Stimulated activated CD8-positive, alpha-beta memory T cell treated with anti-CD3 and anti-CD28 coated beads, Interleukin-12 subunit alpha, Interleukin-12 subunit beta, amount 100 ng/mL, for 1 hour (primary cell): ENCODE measurements around the gene PCP4.
"Not testable (repeated sequence)": the region's sequence is repeated elsewhere in the genome, so short reads cannot be mapped to it uniquely, and the experiment has no call there.

Experiments used
- DNase-seq: peaks from one replicate; pipeline ENCODE4 v3.0.0-alpha.2; 2020; ENCODE audit warnings: low read depth

The PCP4 gene

DNA sequence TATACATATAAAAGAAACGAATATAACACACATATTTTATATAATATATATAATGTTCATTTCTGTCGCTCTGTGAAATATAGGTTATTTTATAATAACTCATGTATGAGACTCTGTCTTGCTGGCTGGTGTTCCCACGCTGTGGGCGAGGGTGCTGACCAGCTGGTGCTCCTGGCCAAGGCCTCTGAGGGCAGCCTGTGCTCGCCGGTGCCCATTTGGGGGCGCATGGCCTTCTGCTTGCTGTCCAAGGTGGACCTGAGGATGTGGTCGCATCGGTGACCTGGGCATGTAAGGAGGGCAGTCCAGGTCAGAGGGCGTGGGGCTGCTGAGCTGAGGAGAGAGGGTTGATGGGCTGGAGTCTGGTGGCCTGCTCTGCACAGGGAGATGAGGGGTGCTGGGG lies 1.1 kb upstream of the PCP4 start:
- DNase-seq, result no peak

DNA sequence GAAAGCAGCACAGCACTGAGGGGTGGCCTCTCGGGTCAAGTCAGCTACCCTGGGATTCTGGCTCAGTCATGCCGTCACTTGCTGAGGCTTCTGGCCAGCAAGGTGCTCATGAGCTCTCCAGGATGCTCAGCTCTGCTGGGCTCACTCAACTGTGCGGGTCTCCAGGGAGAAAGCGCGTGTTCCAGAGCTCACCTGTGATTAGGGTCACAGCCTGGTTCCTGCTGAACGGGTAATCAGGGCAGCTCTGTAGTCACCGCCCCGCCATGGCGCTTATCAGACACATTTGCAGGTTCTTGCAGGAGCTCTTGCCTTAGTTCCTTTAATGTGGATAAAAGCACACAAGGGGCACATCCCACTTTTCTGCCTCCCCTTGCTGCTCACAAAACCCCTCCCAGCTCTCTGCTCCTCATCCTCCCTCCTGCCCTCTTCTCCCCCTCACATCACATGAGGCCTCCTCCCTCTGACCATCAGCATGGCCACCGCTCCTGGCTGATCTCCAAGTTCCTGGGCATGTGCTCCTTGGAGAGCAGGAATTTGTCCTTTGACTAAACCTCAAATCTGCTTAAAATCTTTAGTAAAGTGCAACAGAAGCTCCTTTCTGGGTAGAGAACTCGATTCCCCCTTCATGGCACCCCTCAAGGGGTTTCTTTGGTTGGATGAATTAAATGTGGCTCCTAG lies 2.0 kb downstream of the PCP4 start:
- DNase-seq, result no peak

DNA sequence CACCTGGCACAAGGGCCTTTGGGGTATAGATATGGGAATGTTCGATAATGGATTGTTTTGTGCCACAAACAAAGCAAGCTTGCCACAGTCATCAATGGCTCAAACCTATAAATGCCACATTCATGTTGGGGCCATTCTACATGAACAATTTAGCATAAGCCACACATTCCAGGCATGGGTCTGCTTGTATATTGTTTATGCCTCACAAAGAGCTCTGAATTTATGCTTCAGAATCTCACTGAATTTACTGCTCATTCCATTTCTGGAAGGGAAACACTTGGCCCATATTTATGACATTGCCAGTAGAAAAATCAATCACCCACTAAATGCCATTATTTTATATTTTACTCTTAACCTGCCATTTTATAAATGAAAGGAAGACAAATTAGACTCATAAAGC lies 6.4 kb downstream of the PCP4 start:
- no peak for DNase-seq

DNA sequence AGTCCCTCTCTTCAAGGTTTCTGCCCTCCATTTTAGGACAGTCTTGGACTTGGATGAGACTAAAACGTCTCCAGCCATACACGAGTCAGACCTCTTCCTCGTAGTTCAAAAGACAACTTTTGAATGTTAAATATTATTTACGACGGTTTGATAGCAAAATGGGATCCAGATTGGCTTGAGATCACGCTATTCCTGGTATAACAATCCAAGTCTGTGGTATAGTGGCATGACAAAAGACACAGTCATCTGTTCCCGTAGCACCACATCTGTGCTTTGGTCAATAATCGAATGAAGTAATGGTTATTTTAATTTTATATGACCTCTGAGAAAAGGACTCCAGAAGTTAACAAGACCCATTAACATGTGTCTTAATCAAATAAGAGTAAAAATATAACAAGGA lies 7.0 kb downstream of the PCP4 start:
- DNase-seq, result no peak

DNA sequence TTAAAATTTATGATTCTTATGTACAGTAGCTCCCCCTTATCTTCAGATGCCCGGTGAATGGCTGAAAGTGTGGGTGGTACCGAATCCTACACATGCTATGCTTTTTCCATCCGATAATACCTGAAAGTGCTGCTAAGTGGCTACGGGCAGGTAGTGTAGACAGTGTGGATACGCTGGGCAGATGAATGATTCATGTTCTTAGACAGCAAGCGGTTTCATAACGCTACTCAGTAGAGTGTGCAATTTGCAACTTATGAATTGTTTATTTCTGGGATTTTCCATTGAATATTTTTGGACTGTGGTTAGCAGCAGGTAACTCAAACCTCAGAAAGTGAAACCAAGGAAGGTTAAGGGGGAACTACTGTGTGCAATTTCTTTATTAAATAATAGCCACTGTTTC lies 7.5 kb downstream of the PCP4 start:
- DNase-seq, result no peak

DNA sequence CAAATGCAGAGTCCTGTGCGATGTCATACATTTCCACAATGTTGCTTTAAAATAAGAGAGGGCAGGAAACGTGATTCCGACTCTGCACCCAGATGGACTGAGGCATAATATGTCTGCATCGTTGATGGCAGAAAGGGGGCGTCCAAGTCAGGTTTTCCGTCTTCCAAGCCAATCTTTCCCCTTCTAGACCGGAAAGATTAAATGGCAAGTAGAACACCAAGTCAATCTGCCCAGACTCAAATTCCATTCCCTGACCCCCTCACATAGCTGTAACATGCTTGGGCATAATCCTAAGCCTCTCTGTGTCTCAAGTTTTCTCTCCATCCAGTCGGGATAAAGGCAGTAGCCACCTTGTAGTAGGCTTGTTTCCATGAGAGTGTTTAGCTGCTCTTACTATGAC lies 14.4 kb downstream of the PCP4 start:
- DNase-seq, result no peak

DNA sequence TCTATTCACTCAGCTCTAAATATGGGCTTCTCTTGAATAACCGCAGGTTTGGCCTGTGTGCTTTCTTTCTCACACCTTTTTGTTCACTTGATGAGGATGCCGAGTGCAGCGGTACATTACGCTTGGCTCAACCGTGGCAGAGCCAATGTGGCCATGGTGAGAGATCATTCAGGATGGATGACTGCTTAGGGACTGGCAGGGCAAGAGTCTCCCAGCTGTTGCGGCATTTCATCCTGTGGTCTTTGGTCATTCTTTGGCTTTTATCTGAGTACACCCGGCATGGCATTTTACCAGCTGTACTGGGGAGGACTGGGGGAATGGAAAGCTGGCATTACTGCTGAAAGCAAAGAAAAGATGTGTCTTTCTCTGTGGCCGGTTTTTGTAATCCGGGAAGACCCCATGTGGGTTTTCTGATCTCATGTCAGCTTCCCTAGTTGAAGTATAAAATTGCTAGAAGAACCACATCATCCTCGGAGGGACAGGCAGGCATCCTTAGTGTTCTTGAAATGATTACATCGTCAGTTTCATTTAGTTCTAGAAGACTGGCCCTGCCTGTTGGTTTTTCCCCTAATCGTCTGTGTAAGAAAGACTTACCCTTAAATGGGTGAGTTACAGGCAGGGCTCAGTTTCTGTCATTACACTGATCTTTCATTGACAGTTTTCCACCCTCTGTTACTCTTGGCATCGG lies 15.1 kb downstream of the PCP4 start:
- DNase-seq, result no peak

DNA sequence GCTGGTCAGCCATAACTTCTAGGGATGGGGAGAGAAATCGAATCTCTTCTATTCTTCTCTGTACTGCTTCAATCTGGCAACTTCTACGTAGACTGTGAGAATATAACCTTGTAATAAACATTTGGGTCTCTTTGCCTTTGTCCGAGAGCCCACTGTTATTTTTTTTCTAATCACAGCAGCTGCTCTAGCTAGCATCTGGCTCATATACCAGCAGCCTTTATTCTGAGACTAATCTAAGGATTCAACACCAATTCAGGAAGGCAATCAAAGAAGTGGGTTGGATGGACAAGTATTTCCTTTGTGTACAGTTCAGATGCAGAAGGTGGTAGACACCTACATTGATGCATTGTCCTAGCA lies 15.6 kb downstream of the PCP4 start:
- no peak for DNase-seq

DNA sequence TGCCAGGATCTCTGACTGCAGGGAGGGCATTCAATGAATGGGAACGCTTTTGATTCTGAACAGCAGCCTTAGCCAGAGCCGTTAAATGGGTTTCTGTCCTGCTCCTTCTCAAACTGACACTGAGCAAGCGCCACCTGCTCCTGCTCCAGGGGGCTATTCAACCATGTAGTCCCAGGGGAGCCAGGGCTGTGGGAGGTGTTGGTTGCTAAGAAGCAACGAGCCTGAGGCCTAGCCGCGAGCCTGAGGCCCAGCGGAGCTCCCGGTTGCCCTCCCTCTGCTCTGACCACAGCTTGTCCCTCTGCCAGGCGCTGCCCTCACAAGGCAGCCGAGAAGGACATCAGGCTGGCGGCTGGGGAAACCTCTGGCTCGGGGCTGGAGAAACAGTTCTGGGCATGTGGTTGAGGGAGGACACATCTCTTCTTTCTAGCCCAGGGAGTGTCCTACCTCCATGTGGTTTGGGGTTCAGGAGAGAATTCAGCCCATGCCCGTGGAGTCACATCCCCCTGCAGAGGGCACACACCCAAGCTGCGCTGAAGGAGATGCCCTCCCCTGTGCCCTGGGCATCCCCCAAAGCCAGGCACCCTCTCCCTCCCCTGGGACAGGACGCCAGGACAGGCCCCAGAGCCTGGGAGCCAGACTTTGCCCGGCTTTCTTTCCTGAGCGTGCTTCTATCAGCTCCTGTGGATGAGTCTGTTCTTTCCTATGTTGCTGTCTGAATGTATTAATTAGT lies 18.0 kb downstream of the PCP4 start:
- DNase-seq, result no peak

DNA sequence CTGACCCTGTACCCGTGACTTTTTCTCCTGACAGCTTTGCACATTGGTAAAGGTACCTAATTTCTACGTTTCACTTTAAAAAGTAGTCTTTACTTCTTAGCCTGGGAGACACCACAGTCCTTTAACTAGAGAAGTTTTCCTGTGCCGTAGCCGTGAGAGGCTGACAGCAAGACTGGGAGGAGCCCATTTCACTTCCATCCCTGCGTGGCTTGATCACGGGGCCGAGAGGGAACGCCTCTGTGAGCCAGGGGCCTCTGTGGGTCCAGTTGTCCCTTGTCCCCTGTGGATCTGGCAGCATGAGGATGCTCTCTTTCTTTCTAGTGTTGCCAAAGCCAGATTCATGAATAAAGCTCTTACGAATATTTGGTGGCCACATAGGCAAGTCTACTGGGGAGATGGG lies 21.6 kb downstream of the PCP4 start:
- DNase-seq, result no peak

DNA sequence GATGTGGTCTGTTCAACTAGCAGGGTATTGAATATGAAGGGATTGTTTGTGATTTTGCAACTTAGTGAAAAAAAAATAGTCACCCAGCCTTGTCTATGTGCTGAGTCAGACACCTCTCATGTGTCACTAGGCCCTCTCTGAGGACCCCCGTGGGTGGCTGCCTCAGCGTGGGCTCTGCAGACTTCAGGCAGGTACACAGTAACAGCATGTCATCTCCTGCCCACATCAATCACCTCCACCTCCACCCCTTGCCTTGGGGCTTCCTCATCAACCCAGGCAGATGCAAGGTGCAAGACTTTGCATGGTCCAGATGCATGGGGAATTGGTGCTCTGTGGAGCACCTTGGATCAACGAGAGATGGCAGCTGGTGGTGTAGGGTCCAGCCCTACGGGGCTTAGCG lies 23.9 kb downstream of the PCP4 start:
- no peak for DNase-seq

DNA sequence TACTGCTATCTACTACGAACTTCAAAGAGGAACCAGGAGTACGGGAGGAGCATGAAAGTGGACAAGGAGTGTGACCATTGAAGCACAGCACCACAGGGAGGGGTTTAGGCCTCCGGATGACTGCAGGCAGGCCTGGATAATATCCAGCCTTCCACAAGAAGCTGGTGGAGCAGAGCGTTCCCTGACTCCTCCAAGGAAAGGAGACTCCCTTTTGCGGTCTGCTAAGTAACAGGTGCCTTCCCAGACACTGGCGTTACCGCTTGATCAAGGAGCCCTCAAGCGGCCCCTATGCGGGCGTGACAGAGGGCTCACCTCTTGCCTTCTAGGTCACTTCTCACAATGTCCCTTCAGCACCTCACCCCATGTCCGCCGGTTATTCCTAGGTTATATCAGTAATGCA lies 24.6 kb downstream of the PCP4 start:
- DNase-seq, result not testable (repeated sequence)

DNA sequence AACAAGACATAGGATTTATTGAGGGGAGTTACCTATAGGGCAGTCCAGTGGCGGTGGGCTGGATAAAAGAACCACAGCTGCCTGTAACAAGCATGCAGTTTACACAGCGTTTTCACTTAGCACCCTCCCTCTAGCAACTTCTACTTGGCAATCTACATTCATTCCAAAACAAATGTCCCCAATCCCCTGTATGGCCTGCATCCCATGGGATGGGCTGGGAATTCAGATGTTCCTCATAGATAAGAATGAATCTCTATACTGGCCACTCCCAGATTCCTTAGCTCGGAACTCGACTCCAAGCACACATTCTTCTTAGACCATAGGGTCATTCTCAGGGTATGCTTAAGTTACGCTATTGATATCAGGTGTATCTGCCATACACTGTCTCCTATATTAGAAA lies 33.3 kb downstream of the PCP4 start:
- no peak for DNase-seq

DNA sequence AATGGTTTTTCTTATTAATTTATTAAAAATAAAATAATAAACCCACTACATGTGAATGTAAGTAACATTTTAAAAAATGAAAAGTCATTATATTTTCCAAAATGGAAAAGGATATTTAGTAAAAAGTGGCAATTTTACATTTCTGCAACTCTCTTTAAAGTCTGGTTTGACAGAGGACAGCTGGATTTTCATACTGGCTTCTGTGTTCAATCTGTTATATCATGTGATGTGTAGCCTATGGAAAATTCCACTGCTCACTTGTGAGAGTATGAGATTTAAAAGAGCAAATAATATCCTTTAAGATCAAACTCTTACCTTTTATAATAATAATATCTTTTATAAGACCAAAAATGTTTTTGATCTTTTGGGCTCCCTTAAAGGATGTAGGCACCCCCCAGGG lies 33.7 kb downstream of the PCP4 start:
- no peak for DNase-seq

DNA sequence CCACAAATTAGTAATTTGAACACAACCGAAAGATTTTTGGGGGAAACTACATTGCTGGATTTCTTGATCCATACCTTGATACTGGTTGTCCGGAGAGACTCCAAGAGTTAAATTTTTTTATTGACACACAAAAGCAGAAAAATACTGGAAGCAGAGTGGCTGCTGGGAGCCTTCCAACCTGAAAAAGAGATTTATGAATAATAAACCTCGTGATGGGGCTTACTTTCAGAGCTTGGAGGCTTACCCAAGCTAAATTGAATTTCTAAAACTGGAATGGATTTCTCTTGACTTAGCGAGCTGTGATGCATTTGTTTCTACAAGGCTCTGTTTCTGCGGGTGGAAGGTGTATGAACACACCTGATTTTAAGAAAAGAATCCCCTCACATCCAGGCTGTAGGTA lies 35.7 kb downstream of the PCP4 start:
- no peak for DNase-seq

DNA sequence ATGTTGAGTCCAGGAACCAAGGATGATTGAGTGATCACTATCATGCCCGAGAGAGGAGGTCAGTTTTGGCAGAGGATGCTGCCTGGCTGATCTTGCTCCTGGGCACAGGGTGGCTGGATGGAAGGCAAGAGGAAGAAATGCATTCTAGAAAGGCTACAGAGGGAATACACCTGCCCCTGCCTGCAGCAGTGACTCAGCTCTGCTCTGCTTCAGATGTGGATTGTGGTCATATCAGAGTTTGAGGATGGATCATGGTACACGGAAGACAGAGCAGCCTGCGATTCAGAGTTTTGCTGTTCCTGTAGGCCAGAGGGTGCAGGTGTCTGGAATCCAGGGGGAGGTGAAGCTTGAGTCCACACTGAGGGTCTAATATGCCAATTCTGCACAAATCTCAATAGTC lies 37.2 kb downstream of the PCP4 start:
- DNase-seq, result no peak

DNA sequence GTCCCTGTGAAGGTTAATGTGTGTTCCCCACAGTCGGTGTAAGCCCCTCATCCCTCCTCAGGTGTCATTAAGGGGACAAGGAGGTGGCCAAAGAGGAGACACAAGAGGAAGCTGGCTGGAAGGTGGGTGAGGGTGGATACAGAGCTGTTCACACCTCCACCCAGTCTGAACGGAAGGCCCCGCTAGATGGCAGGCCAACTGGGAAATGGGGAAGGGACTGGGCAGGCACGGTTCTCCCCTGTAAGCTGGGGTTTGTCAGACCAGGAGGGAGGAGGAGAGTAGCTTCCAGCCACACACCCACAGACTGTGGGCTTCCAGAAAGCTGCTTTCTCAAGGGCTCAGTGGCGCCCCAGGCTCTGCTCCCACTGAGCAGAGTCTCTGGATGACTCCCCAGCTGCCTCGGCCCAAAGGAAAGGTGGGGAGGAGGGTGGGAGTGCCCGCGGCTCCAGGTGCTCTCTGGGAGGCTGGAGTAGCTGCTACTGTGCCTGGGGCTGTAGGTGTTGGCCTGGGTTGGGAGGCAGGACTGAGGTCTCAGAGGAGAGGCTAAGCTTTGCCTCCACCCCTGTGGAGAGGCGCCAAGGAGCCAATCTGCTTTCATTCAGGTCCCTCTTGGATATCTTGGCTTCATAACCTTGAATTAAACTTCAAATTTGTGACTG lies 41.2 kb downstream of the PCP4 start:
- no peak for DNase-seq

DNA sequence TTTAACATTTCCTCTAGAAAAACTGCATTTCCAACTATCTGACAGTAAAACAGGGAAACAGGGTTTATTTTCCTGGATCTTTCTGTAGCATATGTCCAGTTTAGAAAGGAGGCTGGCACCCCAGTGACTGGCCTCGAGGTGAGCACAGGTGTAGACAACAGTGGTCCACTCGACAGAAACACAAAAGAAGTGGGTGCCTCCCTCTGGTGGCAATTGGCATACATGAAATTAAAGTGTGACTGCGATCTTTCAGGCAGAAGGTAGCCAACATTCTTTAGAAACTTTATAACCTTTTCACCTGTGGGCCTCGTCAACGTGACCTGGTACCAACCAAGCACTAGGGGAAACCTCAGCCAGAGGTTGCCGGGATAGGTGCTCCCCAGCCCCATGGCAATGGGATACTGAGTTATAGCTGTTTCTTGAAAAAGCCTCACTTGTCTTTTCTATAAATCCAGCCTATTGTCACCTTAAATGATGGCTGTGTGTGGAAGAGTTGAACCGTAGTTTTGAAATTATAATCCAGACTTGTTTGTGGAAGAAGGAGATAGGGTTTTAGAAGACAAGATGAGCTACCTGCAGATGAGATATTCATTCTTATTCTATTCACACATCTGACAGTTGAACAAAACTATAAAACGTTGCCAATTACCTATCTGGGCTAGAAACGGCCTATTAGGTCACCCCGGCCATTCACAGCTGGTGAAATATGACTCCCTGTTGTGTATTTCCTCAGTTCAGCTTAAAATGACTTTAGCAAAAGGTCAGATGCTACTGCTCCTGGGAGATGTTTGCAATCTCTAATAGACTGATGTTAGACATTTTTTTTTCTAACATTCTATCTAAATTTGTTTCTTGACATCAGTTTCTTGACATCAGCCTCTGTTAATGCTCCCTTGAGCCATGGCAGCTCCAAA lies 44.3 kb downstream of the PCP4 start:
- DNase-seq, result no peak

DNA sequence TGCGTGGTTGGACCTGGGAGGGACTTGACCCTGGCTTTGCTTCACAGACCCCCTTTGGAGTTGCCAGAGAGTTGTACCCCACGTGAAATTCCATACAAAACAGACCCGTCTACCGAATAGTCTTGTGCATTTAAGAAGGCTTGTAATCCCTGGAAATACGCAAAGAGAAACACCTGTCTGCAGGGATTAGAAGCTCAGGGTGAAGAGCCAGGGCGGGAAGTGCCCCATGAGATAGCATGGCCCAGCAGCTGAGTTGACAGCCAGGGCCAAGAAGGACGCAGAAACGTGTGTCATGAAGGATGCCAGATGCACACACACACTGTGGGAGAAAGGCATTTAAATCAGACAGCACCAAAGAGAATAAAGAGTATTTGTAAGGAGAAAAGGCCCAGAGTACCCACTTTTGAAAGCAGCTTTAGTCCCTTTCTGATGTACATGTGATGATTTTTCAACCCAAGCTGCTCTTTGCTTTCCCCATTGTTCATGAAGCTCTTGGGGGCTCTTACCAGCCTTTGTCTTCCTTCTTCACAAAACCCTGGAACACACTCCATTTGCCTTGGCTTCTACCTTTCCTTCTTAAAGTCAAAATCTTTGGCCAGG lies 46.6 kb downstream of the PCP4 start:
- no peak for DNase-seq

DNA sequence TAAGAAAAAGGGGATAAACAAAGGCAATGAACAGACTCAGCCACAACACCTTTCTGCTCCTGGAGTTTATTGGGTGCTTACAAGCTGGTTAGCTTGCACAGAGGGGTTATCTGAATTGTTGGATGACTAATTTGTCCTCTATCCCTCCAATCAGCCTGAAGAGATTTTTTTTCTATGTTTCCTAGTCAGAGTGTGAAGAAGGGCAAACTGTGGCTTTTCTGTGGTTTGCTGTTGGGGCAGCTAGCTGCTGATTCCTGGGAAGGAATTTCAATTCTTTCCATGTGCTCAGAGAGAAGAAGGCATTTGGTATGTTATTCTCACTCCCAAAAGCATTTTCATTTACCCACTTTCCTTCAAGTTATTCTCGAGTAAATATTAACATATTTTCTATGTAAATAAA lies 48.6 kb downstream of the PCP4 start:
- DNase-seq, result no peak

DNA sequence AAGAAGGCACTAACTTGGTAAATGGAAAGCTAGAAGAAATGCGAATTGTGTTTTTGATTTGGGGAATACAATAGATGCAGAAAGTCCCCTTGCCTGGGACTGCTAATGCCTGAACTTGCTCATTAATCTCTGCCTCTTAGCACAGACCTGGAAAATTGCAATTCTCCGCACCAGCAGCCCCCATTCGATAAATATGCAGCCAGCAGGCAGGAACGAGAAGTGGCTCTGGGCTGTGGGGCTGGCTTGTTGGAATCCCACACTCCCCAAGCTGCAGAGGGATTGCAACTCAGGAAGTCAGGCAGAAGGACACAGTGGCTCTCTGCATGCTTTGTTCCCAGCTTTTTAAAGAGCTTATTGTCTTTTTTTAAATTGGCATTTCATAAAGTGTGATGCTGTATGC lies 51.3 kb downstream of the PCP4 start:
- DNase-seq, result no peak

DNA sequence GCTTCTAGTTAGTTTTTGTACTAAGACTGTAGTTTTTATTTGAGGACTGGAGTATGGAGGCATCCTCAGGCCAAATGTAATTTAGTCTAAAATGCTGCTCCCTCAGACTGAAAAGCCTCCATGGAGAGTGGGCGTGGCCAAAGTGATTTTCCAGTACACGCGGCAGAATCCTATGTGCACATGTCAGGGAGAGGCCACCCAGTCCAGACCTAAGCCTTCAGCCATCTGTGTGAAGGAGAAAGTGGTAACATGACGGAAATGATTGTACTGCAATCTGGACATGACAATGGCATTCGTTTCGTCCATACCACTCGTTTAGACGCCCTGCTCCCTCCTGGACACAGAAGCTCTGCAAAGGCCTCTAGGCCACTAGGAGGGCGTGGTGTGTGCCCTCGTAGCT lies 56.2 kb downstream of the PCP4 start:
- DNase-seq, result no peak
